BLaER1 (cell line): ENCODE data around the gene HSBP1.

Experiments used
- H3K27ac ChIP-seq: shearing (Covaris generic); formaldehyde crosslinking; 2 replicates; pipeline ENCODE4 v1.8.1; 2022
- H3K27me3 ChIP-seq: shearing (Covaris generic); formaldehyde crosslinking; 2 replicates; pipeline ENCODE4 v1.8.1; 2022
- H3K36me3 ChIP-seq: shearing (Covaris generic); formaldehyde crosslinking; 2 replicates; pipeline ENCODE4 v1.8.1; 2022
- H3K4me1 ChIP-seq: shearing (Covaris generic); formaldehyde crosslinking; 2 replicates; pipeline ENCODE4 v1.8.1; 2022
- H3K4me2 ChIP-seq: shearing (Covaris generic); formaldehyde crosslinking; 2 replicates; pipeline ENCODE4 v1.8.1; 2022
- H3K4me3 ChIP-seq: shearing (Covaris generic); formaldehyde crosslinking; 2 replicates; pipeline ENCODE4 v1.8.1; 2022
- H3K9ac ChIP-seq: shearing (Covaris generic); formaldehyde crosslinking; 2 replicates; pipeline ENCODE4 v1.8.1; 2022
- H3K9me3 ChIP-seq: shearing (Covaris generic); formaldehyde crosslinking; 2 replicates; pipeline ENCODE4 v1.8.1; 2022
- H4K20me1 ChIP-seq: shearing (Covaris generic); formaldehyde crosslinking; 2 replicates; pipeline ENCODE4 v1.8.1; 2022
- Cebpa-rat ChIP-seq: shearing (Covaris generic); IDR thresholded peaks from 2 replicates; pipeline ENCODE4 v1.8.1; 2022

Gene HSBP1

GRCh38 chr16:83863682-83864081 lies 55.9 kb downstream of the HSBP1 start:
- H3K9ac ChIP-seq: no peak overlapping the region
- peaks cover 11% of the 10 kb centered on the region for H3K4me1 ChIP-seq
- peaks cover 17% of the 10 kb centered on the region for H3K9me3 ChIP-seq
- H3K36me3 ChIP-seq: no peaks in the 10 kb centered on the region
- H3K4me3 ChIP-seq: no peak overlapping the region
- no peak overlapping the region for H3K27ac ChIP-seq
- no peaks in the 10 kb centered on the region for H4K20me1 ChIP-seq
- no peak overlapping the region for H3K4me2 ChIP-seq
- H3K27me3 ChIP-seq: no peaks in the 10 kb centered on the region
- no peak for TF ChIP-seq Cebpa-rat
